ENCODE data around the gene PRR11. TPM values are rescaled to one million over a fixed set of nuclear protein-coding genes. Genes with fewer than 3 reads are reported as not detected.
"Not testable (repeated sequence)": the region's sequence is repeated elsewhere in the genome, so short reads cannot be mapped to it uniquely, and the experiment has no call there.

Gene PRR11
- total RNA-seq, 4 donors from 2014 or later, result 0.89 to 2.2 (median 1.3) TPM

- TF ChIP-seq, protein P1, sequence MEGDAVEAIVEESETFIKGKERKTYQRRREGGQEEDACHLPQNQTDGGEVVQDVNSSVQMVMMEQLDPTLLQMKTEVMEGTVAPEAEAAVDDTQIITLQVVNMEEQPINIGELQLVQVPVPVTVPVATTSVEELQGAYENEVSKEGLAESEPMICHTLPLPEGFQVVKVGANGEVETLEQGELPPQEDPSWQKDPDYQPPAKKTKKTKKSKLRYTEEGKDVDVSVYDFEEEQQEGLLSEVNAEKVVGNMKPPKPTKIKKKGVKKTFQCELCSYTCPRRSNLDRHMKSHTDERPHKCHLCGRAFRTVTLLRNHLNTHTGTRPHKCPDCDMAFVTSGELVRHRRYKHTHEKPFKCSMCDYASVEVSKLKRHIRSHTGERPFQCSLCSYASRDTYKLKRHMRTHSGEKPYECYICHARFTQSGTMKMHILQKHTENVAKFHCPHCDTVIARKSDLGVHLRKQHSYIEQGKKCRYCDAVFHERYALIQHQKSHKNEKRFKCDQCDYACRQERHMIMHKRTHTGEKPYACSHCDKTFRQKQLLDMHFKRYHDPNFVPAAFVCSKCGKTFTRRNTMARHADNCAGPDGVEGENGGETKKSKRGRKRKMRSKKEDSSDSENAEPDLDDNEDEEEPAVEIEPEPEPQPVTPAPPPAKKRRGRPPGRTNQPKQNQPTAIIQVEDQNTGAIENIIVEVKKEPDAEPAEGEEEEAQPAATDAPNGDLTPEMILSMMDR (IDR thresholded peaks at IDR 0.05), result no peak
- TF ChIP-seq POLR2A (IDR thresholded peaks at IDR 0.05), result no peak
- H3K27ac ChIP-seq, result no peak overlapping the region
- no peaks in the 10 kb centered on the region for H3K4me1 ChIP-seq
- WGBS, 2 donors, result 96 to 97% methylated on average over 6 of the region's 6 CpGs
- H3K27me3 ChIP-seq, result no peaks in the 10 kb centered on the region
- intact Hi-C loops (cut with DNase I), result no loop called here
- H3K36me3 ChIP-seq, result peaks cover 0 to 6% of the 10 kb centered on the region in 2 donors
- H3K9me3 ChIP-seq, result no peaks in the 10 kb centered on the region
- DNase-seq, result no peak
- H3K4me3 ChIP-seq (replicated peaks in 1 of 3), result no peak overlapping the region
Observed at GRCh38 chr17:59124665-59125064, 30.9 kb upstream of the PRR11 start.

DNA sequence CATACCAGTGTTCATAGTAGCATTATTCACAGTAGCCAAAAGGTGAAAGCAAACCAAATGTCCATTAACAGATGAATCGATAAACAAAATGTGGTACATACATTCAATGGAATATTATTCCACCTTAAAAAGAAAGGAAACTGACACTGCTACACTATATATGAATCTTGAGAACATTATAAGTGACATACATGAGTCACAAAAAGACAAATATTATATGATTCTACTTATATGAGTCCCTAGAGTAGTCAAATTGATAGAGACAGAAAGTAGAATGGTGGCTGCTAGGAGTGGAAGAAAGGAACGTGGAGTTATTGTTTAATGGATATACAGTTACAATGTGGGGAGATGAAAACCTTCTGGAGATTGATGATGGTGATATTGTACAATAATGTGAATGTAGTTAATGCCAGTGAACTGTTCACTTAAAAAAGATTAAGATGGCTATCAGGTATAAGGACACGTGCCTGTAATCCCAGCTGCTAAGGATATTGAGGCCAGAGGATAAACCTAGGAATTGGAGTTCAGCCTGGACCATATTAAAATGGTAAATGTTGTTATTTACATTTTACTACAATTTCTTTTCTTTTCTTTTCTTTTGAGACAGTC lies 28.6 kb upstream of the PRR11 start:
- WGBS, 2 donors, result 60 to 62% methylated on average over 3 of the region's 3 CpGs
- intact Hi-C loops (cut with DNase I), result no loop called here

DNA sequence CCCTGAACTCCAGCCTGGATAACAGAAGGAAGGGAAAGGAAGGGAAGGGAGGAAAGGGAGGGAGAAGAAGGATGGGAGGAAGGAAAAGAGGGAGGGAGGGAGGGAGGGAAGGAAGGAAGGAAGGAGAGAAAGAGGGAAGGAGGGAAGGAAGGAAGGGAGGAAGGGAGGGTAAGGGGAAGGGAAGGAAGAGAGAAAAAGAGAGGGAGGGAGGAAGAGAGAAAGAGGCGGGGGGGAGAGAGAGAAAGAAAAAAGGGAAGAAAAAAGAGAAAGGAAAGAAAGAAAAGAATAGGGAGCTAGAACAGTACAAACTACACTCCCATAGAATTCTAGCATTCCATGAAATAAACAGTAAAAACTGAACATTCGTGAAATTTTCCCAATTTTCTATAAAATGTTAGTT lies 25.7 kb upstream of the PRR11 start:
- WGBS, 2 donors, result 42 to 50% methylated on average over 2 of the region's 2 CpGs
- H3K27ac ChIP-seq, result no peak overlapping the region
- intact Hi-C loops (cut with DNase I), result no loop called here
- no peaks in the 10 kb centered on the region for H3K36me3 ChIP-seq
- no peak for DNase-seq
- H3K9me3 ChIP-seq, result no peaks in the 10 kb centered on the region
- TF ChIP-seq, protein P1 (IDR thresholded peaks at IDR 0.05), result no peak
- no peak for TF ChIP-seq POLR2A (IDR thresholded peaks at IDR 0.05)
- H3K27me3 ChIP-seq, result no peaks in the 10 kb centered on the region
- no peaks in the 10 kb centered on the region for H3K4me1 ChIP-seq
- H3K4me3 ChIP-seq (replicated peaks in 1 of 3), result no peak overlapping the region

More for the DNA sequence above, 28.6 kb upstream of the PRR11 start:
- H3K4me1 ChIP-seq, result no peaks in the 10 kb centered on the region
- H3K36me3 ChIP-seq, result no peaks in the 10 kb centered on the region
- H3K9me3 ChIP-seq, result no peaks in the 10 kb centered on the region
- H3K27ac ChIP-seq, result no peak overlapping the region
- no peak overlapping the region for H3K4me3 ChIP-seq (replicated peaks in 1 of 3)
- DNase-seq, result no peak
- TF ChIP-seq, protein P1 (IDR thresholded peaks at IDR 0.05), result no peak
- no peak for TF ChIP-seq POLR2A (IDR thresholded peaks at IDR 0.05)
- H3K27me3 ChIP-seq, result no peaks in the 10 kb centered on the region

DNA sequence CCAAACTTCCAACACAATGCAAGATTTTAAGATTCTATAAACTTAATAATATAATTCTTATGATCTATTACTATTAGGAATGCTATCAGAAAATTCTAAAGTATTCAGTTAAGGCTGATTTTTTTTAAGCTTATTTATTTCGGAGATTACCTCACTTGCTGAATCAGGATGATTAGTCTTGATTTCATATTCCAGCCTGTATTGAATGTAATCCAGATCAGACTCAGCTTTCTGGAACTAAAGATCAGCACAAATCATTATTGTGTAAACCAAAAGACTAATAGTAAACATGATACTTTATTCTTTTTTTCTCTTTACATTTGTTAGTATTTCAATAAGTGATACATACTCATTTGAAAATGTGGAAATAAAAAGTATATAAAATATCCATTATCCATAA lies 24.4 kb upstream of the PRR11 start:
- DNase-seq, result no peak
- Histone ChIP-seq H3K27me3 (no peaks in the 10 kb centered on the region), H3K36me3 (no peaks in the 10 kb centered on the region), H3K9me3 (no peaks in the 10 kb centered on the region), H3K4me3 (replicated peaks in 1 of 3) (no peak overlapping the region), H3K27ac (no peak overlapping the region), H3K4me1 (no peaks in the 10 kb centered on the region)
- 83 to 90% methylated on average over 1 of the region's 1 CpG for WGBS, 2 donors
- intact Hi-C loops (cut with DNase I), result no loop called here
- TF ChIP-seq POLR2A (IDR thresholded peaks at IDR 0.05), result no peak
- TF ChIP-seq, protein P1 (IDR thresholded peaks at IDR 0.05), result no peak

DNA sequence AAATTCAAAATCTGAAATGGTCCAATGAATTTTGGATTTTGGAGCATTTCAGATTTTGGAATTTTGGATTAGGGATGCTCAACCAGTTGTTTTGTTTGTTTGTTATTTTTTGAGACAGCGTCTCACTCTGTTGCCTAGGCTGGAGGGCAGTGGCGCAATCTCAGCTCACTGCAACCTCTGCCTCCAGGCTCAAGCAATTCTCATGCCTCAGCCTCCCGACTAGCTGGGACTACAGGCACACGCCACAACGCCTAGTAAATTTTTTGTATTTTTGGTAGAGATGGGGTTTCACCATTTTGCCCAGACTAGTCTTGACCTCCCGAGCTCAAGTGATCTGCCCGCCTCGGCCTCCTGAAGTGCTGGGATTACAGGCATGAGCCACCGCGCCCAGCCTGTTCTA lies 17.2 kb upstream of the PRR11 start:
- H3K27ac ChIP-seq; H3K27me3 ChIP-seq; H3K36me3 ChIP-seq; H3K4me1 ChIP-seq; H3K9me3 ChIP-seq; H3K4me3 ChIP-seq (replicated peaks in 1 of 3); intact Hi-C loops (cut with DNase I); DNase-seq: not testable (repeated sequence)
- WGBS, 2 donors, result 93 to 94% methylated on average over 10 of the region's 10 CpGs

All from thyroid gland (tissue), 4 donors.